ENCODE data around the gene ROPN1. TPM values are rescaled to one million over a fixed set of nuclear protein-coding genes. Genes with fewer than 3 reads are reported as not detected.

Gene ROPN1
- polyA plus RNA-seq, 4 donors: 0.04 to 0.36 (median 0.22) TPM; not detected in 1

DNA sequence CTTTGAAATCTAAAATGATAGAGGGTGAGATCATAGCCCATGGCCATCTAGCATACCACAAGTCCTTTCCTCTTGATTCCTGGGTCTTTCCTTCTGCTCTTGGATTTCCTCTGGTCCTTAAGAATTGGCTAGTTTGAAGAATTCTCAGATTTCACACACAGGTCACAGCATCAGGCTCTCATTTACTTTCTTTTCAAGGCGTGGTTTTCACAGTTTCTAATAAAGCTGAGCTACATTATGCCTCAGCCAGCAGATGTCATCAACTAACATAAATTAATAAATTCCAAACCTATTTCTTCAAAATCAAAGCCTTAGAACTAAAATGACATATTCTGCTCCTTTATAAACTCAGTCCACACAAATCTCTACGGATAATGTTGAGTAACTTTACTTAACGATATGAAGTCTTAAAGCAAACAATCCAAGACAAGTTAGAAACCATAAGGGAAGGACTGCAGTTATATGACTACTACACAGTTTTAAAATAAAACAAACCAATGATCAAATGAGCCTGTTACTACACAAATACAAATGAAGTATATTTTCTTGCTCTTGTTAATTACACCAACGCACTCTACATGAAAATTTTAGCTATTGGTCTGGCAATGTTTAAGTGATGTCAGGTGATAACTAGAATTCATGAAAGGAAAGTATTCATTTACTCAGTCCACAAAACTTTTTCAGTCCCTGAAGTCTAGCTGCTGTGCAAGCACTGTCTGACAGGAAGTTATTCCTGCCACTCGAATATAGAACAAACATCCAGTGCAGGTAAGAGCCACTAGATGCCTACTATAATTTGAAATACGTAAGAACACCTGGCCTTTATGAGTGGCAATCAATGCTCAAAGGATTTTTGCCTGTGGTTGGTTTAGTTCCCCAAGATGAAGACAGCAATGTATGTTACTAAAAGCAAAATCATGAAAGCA lies 40.1 kb downstream of the ROPN1 start:
- DNase-seq (ENCODE audit: low read depth in 4 of 4, low spot score in 3 of 4): no peak

DNA sequence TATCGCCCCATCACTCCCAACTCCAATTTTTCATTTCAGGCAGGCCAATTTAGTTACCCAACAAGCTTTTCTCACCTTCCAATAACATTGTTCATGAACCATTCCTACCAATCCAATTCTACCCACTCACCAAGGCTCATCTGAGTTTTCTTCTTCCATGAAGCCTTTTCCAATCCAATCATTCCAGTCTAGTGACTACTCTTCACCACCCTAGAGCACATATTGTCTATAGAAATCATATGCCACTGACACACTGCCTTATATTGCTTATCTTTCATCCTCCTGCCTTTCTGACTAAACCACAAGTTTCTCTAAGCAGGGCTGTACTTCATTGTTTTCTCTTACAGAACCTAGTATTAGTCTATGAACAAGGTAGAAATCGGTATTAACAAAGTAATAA lies 42.3 kb downstream of the ROPN1 start:
- DNase-seq (ENCODE audit: low read depth in 4 of 4, low spot score in 3 of 4): no peak

DNA sequence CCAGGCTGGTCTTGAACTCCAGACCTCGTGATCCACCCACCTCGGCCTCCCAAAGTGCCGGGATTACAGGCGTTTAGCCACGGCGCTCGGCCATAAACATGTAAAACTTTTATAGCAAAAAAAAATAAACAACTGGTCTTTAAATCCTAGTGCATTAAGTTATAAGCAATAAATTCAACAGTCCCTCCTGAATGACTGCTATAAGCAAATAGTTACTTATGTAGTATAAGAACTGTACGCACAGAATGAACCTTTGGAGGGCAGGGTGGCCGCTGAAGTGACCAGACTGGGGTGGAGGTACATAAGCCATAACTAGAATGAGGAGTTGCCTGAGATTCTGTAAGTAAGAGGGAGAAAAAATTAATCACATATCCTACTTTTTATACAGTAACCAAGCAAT lies 43.5 kb downstream of the ROPN1 start:
- no peak for DNase-seq (ENCODE audit: low read depth in 4 of 4, low spot score in 3 of 4)

GRCh38 chr3:123947482-123947881 lies 44.4 kb downstream of the ROPN1 start:
- no peak for DNase-seq (ENCODE audit: low read depth in 4 of 4, low spot score in 3 of 4)

DNA sequence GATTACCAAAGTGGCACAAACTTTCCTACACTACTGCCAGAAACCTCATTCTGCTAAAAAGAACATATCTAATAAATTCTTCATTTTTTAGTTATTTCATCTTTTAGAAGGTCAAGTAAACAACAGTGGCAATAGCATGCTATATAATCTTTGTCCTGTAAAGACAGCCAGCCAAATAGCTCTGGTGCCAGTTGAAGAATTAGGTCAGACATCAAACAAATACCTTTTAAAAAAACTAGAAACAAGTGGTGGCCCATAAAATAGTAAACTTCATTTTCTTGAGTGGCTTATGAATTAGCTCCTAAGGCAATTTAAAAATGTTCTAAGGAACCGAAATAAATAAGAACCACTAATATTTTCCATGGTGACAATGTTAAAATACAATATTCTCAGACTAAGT lies 50.4 kb downstream of the ROPN1 start:
- DNase-seq (ENCODE audit: low read depth in 4 of 4, low spot score in 3 of 4): no peak

GRCh38 chr3:123941121-123941520 lies 50.8 kb downstream of the ROPN1 start:
- DNase-seq (ENCODE audit: low read depth in 4 of 4, low spot score in 3 of 4): no peak

DNA sequence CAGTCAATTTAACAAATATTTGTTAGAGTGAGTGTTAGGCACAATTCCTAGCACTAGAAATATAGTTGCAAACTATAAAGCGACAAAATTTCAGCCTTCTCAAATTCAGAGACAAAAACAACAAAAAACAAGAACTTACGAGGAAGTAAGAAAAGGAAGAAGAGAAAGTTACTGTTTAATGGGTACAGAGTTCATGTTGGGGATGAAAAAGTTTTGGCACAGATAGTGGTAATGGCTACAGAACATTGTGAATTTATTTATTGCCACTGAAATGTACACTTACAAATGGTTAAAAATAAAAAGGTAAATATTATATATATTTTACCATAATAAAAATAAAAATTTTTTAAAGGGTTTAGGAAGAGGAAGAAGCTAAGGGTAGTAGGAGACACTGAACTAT lies 52.2 kb downstream of the ROPN1 start:
- DNase-seq (ENCODE audit: low read depth in 4 of 4, low spot score in 3 of 4): no peak

DNA sequence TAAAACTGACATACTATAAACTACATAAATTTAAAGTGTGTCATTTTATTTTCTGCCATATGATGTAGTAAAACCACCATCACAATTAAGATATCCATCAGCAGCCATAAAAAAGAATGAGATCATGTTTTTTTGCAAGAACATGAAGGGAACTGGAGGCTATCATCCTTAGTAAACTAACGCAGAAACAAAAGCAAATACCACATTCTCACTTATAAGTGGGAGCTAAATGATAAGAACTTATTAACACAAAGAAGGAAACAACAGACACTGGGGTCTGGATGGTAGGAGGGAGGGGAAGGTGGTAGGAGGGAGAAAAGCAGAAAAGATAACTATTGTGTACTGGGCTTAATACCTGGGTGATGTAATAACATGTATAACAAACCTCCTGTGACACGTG lies 55.5 kb downstream of the ROPN1 start:
- no peak for DNase-seq (ENCODE audit: low read depth in 4 of 4, low spot score in 3 of 4)

DNA sequence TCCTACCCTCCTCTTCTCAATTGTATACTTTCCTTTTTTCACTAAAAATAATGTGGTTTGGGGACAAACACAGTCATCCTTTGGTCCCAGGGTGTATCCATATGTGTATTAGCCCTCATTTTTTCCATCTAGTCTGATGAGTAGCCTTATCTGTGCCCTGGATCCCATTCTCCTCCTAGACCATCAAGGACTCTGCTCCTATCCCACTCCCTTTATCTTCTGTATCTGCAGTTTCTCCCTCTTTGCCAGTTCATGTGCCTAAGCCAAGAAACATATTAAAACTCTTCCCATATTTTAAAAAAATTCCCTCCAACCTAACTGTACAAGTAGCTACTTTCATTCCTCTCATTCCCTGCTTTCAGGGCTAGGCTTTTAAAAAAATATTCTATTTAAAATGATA lies 56.1 kb downstream of the ROPN1 start:
- DNase-seq (ENCODE audit: low read depth in 4 of 4, low spot score in 3 of 4): no peak

GRCh38 chr3:123934250-123934649 lies 57.7 kb downstream of the ROPN1 start:
- no peak for DNase-seq (ENCODE audit: low read depth in 4 of 4, low spot score in 3 of 4)

- DNase-seq (ENCODE audit: low read depth in 4 of 4, low spot score in 3 of 4): no peak
Measured at GRCh38 chr3:123930445-123930844, 61.5 kb downstream of the ROPN1 start.

- no peak for DNase-seq (ENCODE audit: low read depth in 4 of 4, low spot score in 3 of 4)
Measured at GRCh38 chr3:123929325-123929724, 62.6 kb downstream of the ROPN1 start.

DNA sequence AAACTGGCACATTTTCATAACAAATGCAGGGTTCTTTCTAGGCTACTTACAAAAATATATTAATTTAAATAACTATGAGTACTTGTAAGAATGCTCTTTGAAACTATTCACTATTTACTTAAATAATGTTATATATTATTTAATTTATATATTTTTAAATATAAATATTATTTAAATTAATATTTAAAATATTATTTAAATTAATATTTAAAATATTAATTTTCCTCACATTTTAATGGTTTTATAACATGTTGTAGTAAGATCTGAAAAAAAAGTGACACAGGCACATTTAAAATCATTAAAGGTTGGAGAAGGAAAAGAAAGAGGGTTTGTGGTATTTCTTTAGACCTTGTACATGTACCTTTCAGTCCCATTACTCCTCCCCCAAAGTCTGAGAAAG lies 65.5 kb downstream of the ROPN1 start:
- DNase-seq (ENCODE audit: low read depth in 4 of 4, low spot score in 3 of 4): no peak

DNA sequence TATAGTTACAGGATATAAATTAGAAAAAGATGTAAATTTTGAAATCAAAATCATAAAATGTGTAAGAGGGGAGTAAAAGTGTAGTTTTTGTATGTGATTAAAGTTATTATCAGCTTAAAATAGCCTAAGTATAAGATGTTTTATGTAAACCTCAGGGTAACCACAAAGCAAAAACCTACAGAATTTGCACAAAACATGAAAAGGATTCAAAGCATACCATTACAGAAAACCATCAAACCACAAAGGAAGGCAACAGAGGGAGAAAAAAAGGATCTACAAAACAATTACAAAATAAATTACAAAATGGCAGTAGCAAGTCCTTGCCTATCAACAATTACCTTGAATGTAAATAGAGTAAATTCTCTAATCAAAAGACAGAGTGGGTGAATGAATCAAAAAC lies 71.1 kb downstream of the ROPN1 start:
- DNase-seq (ENCODE audit: low read depth in 4 of 4, low spot score in 3 of 4): no peak

GRCh38 chr3:123920383-123920782 lies 71.5 kb downstream of the ROPN1 start:
- no peak for DNase-seq (ENCODE audit: low read depth in 4 of 4, low spot score in 3 of 4)

GRCh38 chr3:123919353-123919752 lies 72.6 kb downstream of the ROPN1 start:
- no peak for DNase-seq (ENCODE audit: low read depth in 4 of 4, low spot score in 3 of 4)

Other genes starting within 250 kb of the ROPN1 start
- gene MYLK, start 107.8 kb downstream of the ROPN1 start, polyA plus RNA-seq (ENCODE audit: insufficient read length in 4 of 4): 100 to 1,000 TPM; 129 to 162 (median 137) TPM
- gene CCDC14, start 30.9 kb downstream of the ROPN1 start, polyA plus RNA-seq (ENCODE audit: insufficient read length in 4 of 4): 100 to 1,000 TPM; 119 to 153 (median 139) TPM
- gene KALRN, start 41.2 kb upstream of the ROPN1 start, polyA plus RNA-seq (ENCODE audit: insufficient read length in 4 of 4): 10 to 100 TPM; 24.1 to 29.3 (median 27.0) TPM

Measured in right renal pelvis (tissue), 4 donors.